GM12878 (cell line): ENCODE data around the gene THOC1. TPM values are rescaled to one million over a fixed set of nuclear protein-coding genes. Genes with fewer than 3 reads are reported as not detected.

Source experiments
- BACH1 ChIP-seq: fragments of 450-650 bp; IDR thresholded peaks from 2 replicates; pipeline ENCODE4 v1.6.1; 2017; ENCODE audit warnings: mild to moderate bottlenecking, borderline replicate concordance
- FOXK2 ChIP-seq: fragments of 450-650 bp; IDR thresholded peaks from 2 replicates; pipeline ENCODE4 v1.6.1; 2017; ENCODE audit warnings: mild to moderate bottlenecking, moderate library complexity
- FOXM1 ChIP-seq: IDR thresholded peaks from 2 replicates; pipeline ENCODE4 v1.6.1; 2012; ENCODE audit warnings: low read depth, mild to moderate bottlenecking, inconsistent platforms, low read length, moderate library complexity
- MTA2 ChIP-seq: fragments of 450-650 bp; IDR thresholded peaks from 2 replicates; pipeline ENCODE4 v1.6.1; 2016; ENCODE audit warnings: low read depth, mild to moderate bottlenecking, moderate library complexity
- NFXL1 ChIP-seq: fragments of 450-650 bp; IDR thresholded peaks from 2 replicates; pipeline ENCODE4 v1.6.1; 2017; ENCODE audit warnings: antibody characterized with exemption, mild to moderate bottlenecking, borderline replicate concordance
- NR2C1 ChIP-seq: fragments of 450-650 bp; IDR thresholded peaks from 2 replicates; pipeline ENCODE4 v1.6.1; 2017; ENCODE audit warnings: antibody characterized with exemption, mild to moderate bottlenecking, moderate library complexity
- RAD21 ChIP-seq: IDR thresholded peaks from 2 replicates; pipeline ENCODE4 v1.6.1; 2011; ENCODE audit warnings: mild to moderate bottlenecking, low read depth, low read length, moderate library complexity; ENCODE audit not compliant: insufficient read depth
- SMAD1 ChIP-seq: fragments of 450-650 bp; IDR thresholded peaks from 2 replicates; pipeline ENCODE4 v1.6.1; 2018; ENCODE audit warnings: mild to moderate bottlenecking, low read depth; ENCODE audit not compliant: partially characterized antibody
- ZNF384 ChIP-seq: IDR thresholded peaks from 2 replicates; pipeline ENCODE4 v1.6.1; 2012; ENCODE audit warnings: low read depth, mild to moderate bottlenecking, low read length, improper control_type of control experiment, borderline replicate concordance
- ZSCAN29 ChIP-seq: fragments of 450-650 bp; IDR thresholded peaks from 2 replicates; pipeline ENCODE4 v1.6.1; 2017; ENCODE audit warnings: mild to moderate bottlenecking, moderate library complexity
- polyA plus RNA-seq, 11 experiments: library from polyadenylated mRNA; depleted of rRNA in 4 of 11; unstranded in 6 of 11; stranded (reverse) in 5 of 11; fragments of >200 nt; fragmentation: Nextera tagmentation in 4 of 11; fragmentation: Illumina TruSeq in 1 of 11; extraction: Ambion mirVana in 4 of 11; extraction: Trizol in 1 of 11; gene quantifications; 1 replicate in 1 of 11; 2 replicates in 10 of 11; pipeline versions ENCODE4 v1.2.1 to v1.2.3, GENCODE V29; 2011 to 2016; ENCODE audit warnings: inconsistent platforms in 2 of 11, missing spikeins in 2 of 11, low read depth in 1 of 11
- total RNA-seq, 4 experiments: library from RNA; depleted of rRNA in 3 of 4; stranded (reverse); fragments of >200 nt in 3 of 4; fragmentation: Illumina TruSeq in 1 of 4; extraction: Trizol in 1 of 4; gene quantifications; 2 replicates each; pipeline versions ENCODE4 v1.2.1 to v1.2.3, GENCODE V29; 2013 to 2021
- TF ChIP-seq, protein P1 (sequence below), 3 experiments: IDR thresholded peaks in 2 of 3; conservative IDR thresholded peaks in 1 of 3; 2 replicates each; pipeline ENCODE4 v1.5.1; 2011; ENCODE audit warnings: low read depth in 3 of 3, low read length in 3 of 3, mild to moderate bottlenecking in 3 of 3, control low read depth in 2 of 3, moderate library complexity in 2 of 3, inconsistent platforms in 1 of 3, mixed read lengths in 1 of 3; ENCODE audit not compliant: control insufficient read depth in 2 of 3, insufficient read depth in 1 of 3; ENCODE audit errors: extremely low read depth in 1 of 3
- TF ChIP-seq, protein P2 (sequence below): fragments of 450-650 bp; formaldehyde crosslinking; IDR thresholded peaks from 2 replicates; pipeline ENCODE4 v1.4.0; 2022; ENCODE audit warnings: mild to moderate bottlenecking, moderate library complexity
- TF ChIP-seq, protein P3 (sequence below): fragments of 450-650 bp; formaldehyde crosslinking; IDR thresholded peaks from 2 replicates; pipeline ENCODE4 v1.5.0; 2022; ENCODE audit warnings: mild to moderate bottlenecking, missing genetic modification characterization
- TF ChIP-seq, protein P4 (sequence below): IDR thresholded peaks from 2 replicates; pipeline ENCODE4 v1.6.1; 2012; ENCODE audit warnings: low read depth, low read length, improper control_type of control experiment
- TF ChIP-seq, protein P5 (sequence below): fragments of 450-650 bp; IDR thresholded peaks from 2 replicates; pipeline ENCODE4 v1.6.1; 2017; ENCODE audit warnings: borderline replicate concordance

The THOC1 gene
- total and polyA plus RNA-seq, 10 of the 15 experiments (the other 5 are each of a cell fraction or from before 2014, with no cell fraction given), result 32.8 to 99.8 (median 49.0) TPM

DNA sequence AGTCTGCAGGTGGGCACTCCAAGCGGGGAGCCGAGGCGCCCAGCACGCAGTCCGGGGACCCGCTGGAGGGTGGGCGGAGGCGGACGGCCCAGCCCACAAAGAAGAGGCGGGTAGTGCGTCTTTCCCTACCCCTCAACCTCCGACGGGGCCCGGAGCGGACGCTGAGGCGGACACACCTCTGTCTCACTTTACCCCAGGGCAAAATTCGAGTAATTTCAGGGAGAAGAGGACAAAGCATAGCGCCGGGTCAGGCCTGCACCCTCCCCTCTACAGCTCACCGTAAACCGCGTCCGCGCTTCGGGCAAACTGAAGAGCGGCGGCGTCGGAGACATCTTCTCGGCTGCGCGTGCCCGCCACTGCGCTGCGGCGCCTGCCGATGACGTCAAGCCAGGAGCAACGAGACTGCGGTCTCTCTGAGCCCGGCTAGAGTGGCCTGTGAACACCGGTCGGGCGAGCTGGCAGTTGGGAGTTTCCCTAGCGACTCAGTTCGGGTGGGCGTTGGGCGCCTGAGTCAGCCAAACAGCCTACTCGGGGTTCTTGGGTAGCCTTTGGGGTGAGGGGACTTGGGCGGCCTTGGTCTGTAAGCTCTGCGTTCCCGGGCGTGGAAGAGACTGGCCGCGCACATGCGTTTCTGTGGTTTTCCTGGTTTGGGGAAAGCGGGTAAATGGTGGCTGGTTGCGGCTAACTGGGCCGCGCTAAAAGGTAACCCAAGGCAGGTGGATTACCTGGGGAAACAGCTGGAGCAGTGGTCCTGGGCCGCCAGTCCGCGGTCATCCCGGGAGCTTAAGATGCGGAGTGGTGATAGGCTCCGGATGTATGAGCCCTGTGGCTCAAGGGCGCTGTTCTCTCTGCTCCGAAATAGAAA is at the start of gene THOC1 (continued):
- TF ChIP-seq, protein P1, sequence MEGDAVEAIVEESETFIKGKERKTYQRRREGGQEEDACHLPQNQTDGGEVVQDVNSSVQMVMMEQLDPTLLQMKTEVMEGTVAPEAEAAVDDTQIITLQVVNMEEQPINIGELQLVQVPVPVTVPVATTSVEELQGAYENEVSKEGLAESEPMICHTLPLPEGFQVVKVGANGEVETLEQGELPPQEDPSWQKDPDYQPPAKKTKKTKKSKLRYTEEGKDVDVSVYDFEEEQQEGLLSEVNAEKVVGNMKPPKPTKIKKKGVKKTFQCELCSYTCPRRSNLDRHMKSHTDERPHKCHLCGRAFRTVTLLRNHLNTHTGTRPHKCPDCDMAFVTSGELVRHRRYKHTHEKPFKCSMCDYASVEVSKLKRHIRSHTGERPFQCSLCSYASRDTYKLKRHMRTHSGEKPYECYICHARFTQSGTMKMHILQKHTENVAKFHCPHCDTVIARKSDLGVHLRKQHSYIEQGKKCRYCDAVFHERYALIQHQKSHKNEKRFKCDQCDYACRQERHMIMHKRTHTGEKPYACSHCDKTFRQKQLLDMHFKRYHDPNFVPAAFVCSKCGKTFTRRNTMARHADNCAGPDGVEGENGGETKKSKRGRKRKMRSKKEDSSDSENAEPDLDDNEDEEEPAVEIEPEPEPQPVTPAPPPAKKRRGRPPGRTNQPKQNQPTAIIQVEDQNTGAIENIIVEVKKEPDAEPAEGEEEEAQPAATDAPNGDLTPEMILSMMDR (IDR thresholded peaks at IDR 0.05 in 2 of 3, conservative IDR thresholded peaks at IDR 0.05 in 1 of 3; ENCODE audit: control insufficient read depth in 2 of 3, extremely low read depth in 1 of 3, insufficient read depth in 1 of 3, low read depth in 3 of 3, low read length in 3 of 3), result no peak
- TF ChIP-seq, protein P2, sequence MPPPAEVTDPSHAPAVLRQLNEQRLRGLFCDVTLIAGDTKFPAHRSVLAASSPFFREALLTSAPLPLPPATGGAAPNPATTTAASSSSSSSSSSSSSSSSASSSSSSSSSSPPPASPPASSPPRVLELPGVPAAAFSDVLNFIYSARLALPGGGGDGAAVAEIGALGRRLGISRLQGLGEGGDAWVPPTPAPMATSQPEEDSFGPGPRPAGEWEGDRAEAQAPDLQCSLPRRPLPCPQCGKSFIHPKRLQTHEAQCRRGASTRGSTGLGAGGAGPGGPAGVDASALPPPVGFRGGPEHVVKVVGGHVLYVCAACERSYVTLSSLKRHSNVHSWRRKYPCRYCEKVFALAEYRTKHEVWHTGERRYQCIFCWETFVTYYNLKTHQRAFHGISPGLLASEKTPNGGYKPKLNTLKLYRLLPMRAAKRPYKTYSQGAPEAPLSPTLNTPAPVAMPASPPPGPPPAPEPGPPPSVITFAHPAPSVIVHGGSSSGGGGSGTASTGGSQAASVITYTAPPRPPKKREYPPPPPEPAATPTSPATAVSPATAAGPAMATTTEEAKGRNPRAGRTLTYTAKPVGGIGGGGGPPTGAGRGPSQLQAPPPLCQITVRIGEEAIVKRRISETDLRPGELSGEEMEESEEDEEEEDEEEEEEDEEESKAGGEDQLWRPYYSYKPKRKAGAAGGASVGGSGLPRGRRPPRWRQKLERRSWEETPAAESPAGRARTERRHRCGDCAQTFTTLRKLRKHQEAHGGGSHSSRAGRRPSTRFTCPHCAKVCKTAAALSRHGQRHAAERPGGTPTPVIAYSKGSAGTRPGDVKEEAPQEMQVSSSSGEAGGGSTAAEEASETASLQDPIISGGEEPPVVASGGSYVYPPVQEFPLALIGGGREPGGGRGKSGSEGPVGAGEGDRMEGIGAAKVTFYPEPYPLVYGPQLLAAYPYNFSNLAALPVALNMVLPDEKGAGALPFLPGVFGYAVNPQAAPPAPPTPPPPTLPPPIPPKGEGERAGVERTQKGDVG, result no peak
- TF ChIP-seq ZSCAN29 (no peak), FOXK2 (no peak), NFXL1 (no peak), BACH1 (peak; percentile 78), RAD21 (no peak), FOXM1 (no peak), ZNF384 (no peak), NR2C1 (0 out of 2 replicates have a peak, but pooled peaks have one; percentile 15), SMAD1 (peak; percentile 39), MTA2 (no peak; the same call in 1 of the 2 replicates)
- TF ChIP-seq, protein P3, sequence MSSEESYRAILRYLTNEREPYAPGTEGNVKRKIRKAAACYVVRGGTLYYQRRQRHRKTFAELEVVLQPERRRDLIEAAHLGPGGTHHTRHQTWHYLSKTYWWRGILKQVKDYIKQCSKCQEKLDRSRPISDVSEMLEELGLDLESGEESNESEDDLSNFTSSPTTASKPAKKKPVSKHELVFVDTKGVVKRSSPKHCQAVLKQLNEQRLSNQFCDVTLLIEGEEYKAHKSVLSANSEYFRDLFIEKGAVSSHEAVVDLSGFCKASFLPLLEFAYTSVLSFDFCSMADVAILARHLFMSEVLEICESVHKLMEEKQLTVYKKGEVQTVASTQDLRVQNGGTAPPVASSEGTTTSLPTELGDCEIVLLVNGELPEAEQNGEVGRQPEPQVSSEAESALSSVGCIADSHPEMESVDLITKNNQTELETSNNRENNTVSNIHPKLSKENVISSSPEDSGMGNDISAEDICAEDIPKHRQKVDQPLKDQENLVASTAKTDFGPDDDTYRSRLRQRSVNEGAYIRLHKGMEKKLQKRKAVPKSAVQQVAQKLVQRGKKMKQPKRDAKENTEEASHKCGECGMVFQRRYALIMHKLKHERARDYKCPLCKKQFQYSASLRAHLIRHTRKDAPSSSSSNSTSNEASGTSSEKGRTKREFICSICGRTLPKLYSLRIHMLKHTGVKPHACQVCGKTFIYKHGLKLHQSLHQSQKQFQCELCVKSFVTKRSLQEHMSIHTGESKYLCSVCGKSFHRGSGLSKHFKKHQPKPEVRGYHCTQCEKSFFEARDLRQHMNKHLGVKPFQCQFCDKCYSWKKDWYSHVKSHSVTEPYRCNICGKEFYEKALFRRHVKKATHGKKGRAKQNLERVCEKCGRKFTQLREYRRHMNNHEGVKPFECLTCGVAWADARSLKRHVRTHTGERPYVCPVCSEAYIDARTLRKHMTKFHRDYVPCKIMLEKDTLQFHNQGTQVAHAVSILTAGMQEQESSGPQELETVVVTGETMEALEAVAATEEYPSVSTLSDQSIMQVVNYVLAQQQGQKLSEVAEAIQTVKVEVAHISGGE (CRISPR knock-in tag), result no peak
- TF ChIP-seq, protein P4, sequence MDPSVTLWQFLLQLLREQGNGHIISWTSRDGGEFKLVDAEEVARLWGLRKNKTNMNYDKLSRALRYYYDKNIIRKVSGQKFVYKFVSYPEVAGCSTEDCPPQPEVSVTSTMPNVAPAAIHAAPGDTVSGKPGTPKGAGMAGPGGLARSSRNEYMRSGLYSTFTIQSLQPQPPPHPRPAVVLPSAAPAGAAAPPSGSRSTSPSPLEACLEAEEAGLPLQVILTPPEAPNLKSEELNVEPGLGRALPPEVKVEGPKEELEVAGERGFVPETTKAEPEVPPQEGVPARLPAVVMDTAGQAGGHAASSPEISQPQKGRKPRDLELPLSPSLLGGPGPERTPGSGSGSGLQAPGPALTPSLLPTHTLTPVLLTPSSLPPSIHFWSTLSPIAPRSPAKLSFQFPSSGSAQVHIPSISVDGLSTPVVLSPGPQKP, result no peak
- TF ChIP-seq, protein P5, sequence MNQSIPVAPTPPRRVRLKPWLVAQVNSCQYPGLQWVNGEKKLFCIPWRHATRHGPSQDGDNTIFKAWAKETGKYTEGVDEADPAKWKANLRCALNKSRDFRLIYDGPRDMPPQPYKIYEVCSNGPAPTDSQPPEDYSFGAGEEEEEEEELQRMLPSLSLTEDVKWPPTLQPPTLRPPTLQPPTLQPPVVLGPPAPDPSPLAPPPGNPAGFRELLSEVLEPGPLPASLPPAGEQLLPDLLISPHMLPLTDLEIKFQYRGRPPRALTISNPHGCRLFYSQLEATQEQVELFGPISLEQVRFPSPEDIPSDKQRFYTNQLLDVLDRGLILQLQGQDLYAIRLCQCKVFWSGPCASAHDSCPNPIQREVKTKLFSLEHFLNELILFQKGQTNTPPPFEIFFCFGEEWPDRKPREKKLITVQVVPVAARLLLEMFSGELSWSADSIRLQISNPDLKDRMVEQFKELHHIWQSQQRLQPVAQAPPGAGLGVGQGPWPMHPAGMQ, result no peak
